SH-SY5Y (cell line): ENCODE measurements around the gene SLC49A3.

Source experiments
- GATA2 ChIP-seq: IDR thresholded peaks from 2 replicates; pipeline ENCODE4 v1.6.1; 2011; ENCODE audit warnings: mild to moderate bottlenecking, low read depth, low read length
- GATA3 ChIP-seq: IDR thresholded peaks from 2 replicates; pipeline ENCODE4 v1.6.1; 2011; ENCODE audit warnings: low read depth, mild to moderate bottlenecking, low read length, moderate library complexity

The SLC49A3 gene

GRCh38 chr4:657834-658667 is 30.9 kb downstream of the SLC49A3 start:
- no peak for TF ChIP-seq GATA3

GRCh38 chr4:657338-657833 is 31.6 kb downstream of the SLC49A3 start:
- TF ChIP-seq GATA3, result no peak
- no peak for TF ChIP-seq GATA2

GRCh38 chr4:656436-657337 is 32.3 kb downstream of the SLC49A3 start:
- no peak for TF ChIP-seq GATA3
- no peak for TF ChIP-seq GATA2

GRCh38 chr4:655464-656151 is 33.3 kb downstream of the SLC49A3 start:
- TF ChIP-seq GATA2 (no peak), GATA3 (no peak)

GRCh38 chr4:654871-655463 is 34.0 kb downstream of the SLC49A3 start:
- TF ChIP-seq GATA2, result no peak
- TF ChIP-seq GATA3, result no peak

GRCh38 chr4:654503-654845 is 34.5 kb downstream of the SLC49A3 start:
- no peak for TF ChIP-seq GATA3
- TF ChIP-seq GATA2, result no peak

GRCh38 chr4:653831-654502 is 35.0 kb downstream of the SLC49A3 start:
- TF ChIP-seq GATA2 (no peak), GATA3 (no peak)

- no peak for TF ChIP-seq GATA3
- no peak for TF ChIP-seq GATA2
Observed at GRCh38 chr4:653080-653821, 35.7 kb downstream of the SLC49A3 start.

- TF ChIP-seq GATA2 (no peak), GATA3 (no peak)
Observed at GRCh38 chr4:651884-652642, 36.9 kb downstream of the SLC49A3 start.

GRCh38 chr4:650951-651883 is 37.7 kb downstream of the SLC49A3 start:
- TF ChIP-seq GATA2 (no peak), GATA3 (no peak)

- TF ChIP-seq GATA3 (no peak), GATA2 (no peak)
Observed at GRCh38 chr4:650461-650860, 38.5 kb downstream of the SLC49A3 start.
